ENCODE data around the gene NBR1.

DNA sequence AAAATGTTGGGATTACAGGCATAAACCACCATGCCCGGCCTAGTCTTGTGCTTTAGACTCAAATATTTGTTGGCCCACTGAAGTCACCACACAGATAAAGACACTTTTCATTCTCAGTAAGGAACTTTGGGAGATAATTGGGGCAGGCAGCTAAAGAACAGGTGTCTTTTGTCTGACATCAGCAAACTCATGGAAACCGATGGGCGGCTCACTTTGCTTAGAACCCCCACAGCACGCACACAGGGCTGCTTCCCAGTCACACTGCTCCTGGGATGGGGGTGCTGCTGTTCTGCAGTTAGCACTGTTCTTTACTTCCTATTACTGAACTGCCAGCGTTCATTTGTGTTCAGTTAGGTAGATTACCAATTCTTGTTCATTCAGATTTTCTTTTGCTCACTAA, 27.8 kb upstream of the NBR1 start:
- TF ChIP-seq POLR2A (IDR thresholded peaks at IDR 0.05; ENCODE audit: low read depth, low read length) (no peak), SMC3 (IDR thresholded peaks at IDR 0.05; ENCODE audit: low read depth, low read length) (no peak)
- TF ChIP-seq, protein P1, sequence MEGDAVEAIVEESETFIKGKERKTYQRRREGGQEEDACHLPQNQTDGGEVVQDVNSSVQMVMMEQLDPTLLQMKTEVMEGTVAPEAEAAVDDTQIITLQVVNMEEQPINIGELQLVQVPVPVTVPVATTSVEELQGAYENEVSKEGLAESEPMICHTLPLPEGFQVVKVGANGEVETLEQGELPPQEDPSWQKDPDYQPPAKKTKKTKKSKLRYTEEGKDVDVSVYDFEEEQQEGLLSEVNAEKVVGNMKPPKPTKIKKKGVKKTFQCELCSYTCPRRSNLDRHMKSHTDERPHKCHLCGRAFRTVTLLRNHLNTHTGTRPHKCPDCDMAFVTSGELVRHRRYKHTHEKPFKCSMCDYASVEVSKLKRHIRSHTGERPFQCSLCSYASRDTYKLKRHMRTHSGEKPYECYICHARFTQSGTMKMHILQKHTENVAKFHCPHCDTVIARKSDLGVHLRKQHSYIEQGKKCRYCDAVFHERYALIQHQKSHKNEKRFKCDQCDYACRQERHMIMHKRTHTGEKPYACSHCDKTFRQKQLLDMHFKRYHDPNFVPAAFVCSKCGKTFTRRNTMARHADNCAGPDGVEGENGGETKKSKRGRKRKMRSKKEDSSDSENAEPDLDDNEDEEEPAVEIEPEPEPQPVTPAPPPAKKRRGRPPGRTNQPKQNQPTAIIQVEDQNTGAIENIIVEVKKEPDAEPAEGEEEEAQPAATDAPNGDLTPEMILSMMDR (conservative IDR thresholded peaks at IDR 0.05; ENCODE audit: low read depth, low read length) = no peak
